Psoas muscle (tissue), 8 donors: Measurements from ENCODE around the gene KDM5B. TPM values are rescaled to one million over a fixed set of nuclear protein-coding genes. Genes with fewer than 3 reads are reported as not detected.

Source experiments
- ATAC-seq, 4 donors: fragments of 200-7000 bp; cut with Tn5 transposase; one replicate each; pipeline ENCODE4 v1.9.1; 2020; ENCODE audit warnings: moderate library complexity in 3 of 4, mild to moderate bottlenecking in 2 of 4
- DNase-seq, 2 donors: peaks; one replicate each; pipeline ENCODE4 v3.0.0-alpha.2; 2020
- H3K27ac ChIP-seq: fragments of 200-600 bp; one replicate; pipeline ENCODE4 v1.8.0; 2022
- H3K27me3 ChIP-seq, 3 donors: fragments of 200-600 bp in 1 of 3; one replicate each; pipeline versions ENCODE4 v1.6.1 to v1.8.0; 2013 to 2022; ENCODE audit warnings: low read length in 2 of 3, mild to moderate bottlenecking in 2 of 3, moderate library complexity in 1 of 3; ENCODE audit not compliant: insufficient read depth in 3 of 3
- H3K36me3 ChIP-seq, 2 donors: fragments of 200-600 bp in 1 of 2; one replicate each; pipeline versions ENCODE4 v1.6.1 to v1.8.0; 2013 to 2022; ENCODE audit warnings: low read depth in 1 of 2, mild to moderate bottlenecking in 1 of 2, moderate library complexity in 1 of 2; ENCODE audit not compliant: insufficient read depth in 1 of 2
- H3K4me1 ChIP-seq: fragments of 200-600 bp; one replicate; pipeline ENCODE4 v1.8.0; 2022
- H3K4me3 ChIP-seq: fragments of 200-600 bp; one replicate; pipeline ENCODE4 v1.8.0; 2022; ENCODE audit warnings: mild to moderate bottlenecking
- H3K9me3 ChIP-seq: fragments of 200-600 bp; one replicate; pipeline ENCODE4 v1.8.0; 2022
- WGBS, 3 donors: extraction: QIAGEN DNeasy Blood & Tissue Kit; methylation state at CpG; one replicate each; pipeline versions ENCODE4 v1.1.6 to v1.1.7; 2013; 5-methylcytosine and 5-hydroxymethylcytosine counted together
- intact Hi-C, 2 donors: fragments of 100-400 bp; cut with DNase I; formaldehyde crosslinking; loops; one replicate each; pipeline versions ENCODE4 v1.11.0 to v1.14.2; 2022
- polyA plus RNA-seq, 3 donors: library from polyadenylated mRNA; stranded (reverse); fragments of 200-250 nt; gene quantifications; one replicate each; pipeline ENCODE4 v1.2.3, GENCODE V29; 2013
- total RNA-seq, 4 donors: library from RNA; stranded (reverse); fragmentation: NEBNext Ultra II Directional in 2 of 4; extraction: Animal tissue kit (Norgen Biotek cat#: 25700) in 2 of 4; gene quantifications; one replicate each; pipeline versions ENCODE4 v1.2.1 to v1.2.4, GENCODE V29; 2021 to 2023
- TF ChIP-seq, protein P1 (sequence below): fragments of 200-600 bp; IDR thresholded peaks from one replicate; pipeline ENCODE4 v1.8.0; 2022; ENCODE audit warnings: antibody characterized with exemption
- donor health status: healthy with polysubstance abuse.
- donor health status: DM: no; HTN: no; CAD: no; lungs with moderate emphysema.
- donor health status: Bipolar disorder and iron deficiency.
- donor health status: healthy.
- donor health status: DM: yes; HTN: yes; CAD: no.
- donor health status: DM: no; HTN: no; CAD: no.
- donor health status: DM: no; HTN: no; CAD: no.
- donor health status: DM: yes; HTN: yes; CAD: no.

Gene KDM5B
- total and polyA plus RNA-seq, 7 donors = 2.4 to 13.9 (median 10.7) TPM

- Histone ChIP-seq H3K4me1 (no peaks in the 10 kb centered on the region), H3K9me3 (no peaks in the 10 kb centered on the region), H3K27me3 (no peaks in the 10 kb centered on the region), H3K27ac (no peak overlapping the region), H3K36me3 (no peaks in the 10 kb centered on the region), H3K4me3 (no peak overlapping the region)
- 93 to 96% (median 93%) methylated on average over 5 of the region's 5 CpGs for WGBS, 3 donors
- intact Hi-C loops = no loop called here
- DNase-seq = no peak
- ATAC-seq = no peak
- TF ChIP-seq, protein P1, sequence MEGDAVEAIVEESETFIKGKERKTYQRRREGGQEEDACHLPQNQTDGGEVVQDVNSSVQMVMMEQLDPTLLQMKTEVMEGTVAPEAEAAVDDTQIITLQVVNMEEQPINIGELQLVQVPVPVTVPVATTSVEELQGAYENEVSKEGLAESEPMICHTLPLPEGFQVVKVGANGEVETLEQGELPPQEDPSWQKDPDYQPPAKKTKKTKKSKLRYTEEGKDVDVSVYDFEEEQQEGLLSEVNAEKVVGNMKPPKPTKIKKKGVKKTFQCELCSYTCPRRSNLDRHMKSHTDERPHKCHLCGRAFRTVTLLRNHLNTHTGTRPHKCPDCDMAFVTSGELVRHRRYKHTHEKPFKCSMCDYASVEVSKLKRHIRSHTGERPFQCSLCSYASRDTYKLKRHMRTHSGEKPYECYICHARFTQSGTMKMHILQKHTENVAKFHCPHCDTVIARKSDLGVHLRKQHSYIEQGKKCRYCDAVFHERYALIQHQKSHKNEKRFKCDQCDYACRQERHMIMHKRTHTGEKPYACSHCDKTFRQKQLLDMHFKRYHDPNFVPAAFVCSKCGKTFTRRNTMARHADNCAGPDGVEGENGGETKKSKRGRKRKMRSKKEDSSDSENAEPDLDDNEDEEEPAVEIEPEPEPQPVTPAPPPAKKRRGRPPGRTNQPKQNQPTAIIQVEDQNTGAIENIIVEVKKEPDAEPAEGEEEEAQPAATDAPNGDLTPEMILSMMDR = no peak
Measured at GRCh38 chr1:202844259-202844658, 36.0 kb upstream of the KDM5B start.

DNA sequence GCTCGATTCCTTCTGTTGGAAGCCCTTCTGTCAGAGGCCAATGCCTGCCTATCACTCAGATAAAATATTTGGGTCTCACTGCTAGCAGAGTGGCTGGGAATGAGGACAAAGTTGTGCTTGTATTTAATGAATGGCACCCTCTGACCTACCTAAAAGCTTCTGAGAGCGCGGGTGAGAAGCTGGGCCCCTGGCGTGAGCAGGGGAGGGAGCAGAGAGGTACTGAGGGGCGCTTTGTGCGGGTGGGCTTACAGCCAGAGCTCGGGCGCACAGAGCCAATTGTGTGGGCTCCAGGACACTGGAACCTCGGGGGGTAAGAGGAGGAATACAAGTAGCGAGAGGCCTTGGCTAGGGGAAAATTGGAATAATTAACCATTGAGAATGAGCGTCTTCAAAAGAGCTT, 34.9 kb upstream of the KDM5B start:
- Histone ChIP-seq H3K27ac (no peak overlapping the region), H3K4me1 (no peaks in the 10 kb centered on the region), H3K4me3 (no peak overlapping the region), H3K27me3 (no peaks in the 10 kb centered on the region), H3K36me3 (no peaks in the 10 kb centered on the region), H3K9me3 (no peaks in the 10 kb centered on the region)
- DNase-seq = no peak
- TF ChIP-seq, protein P1 = no peak
- WGBS, 3 donors = 81 to 85% (median 84%) methylated on average over 11 of the region's 11 CpGs
- ATAC-seq = no peak
- intact Hi-C loops = no loop called here

- Histone ChIP-seq H3K27ac (no peak overlapping the region), H3K36me3 (no peaks in the 10 kb centered on the region), H3K4me3 (no peak overlapping the region), H3K4me1 (no peaks in the 10 kb centered on the region), H3K9me3 (no peaks in the 10 kb centered on the region), H3K27me3 (peaks cover 0 to 2% (median 0%) of the 10 kb centered on the region in 3 donors)
- no peak for DNase-seq
- TF ChIP-seq, protein P1 = no peak
- 81 to 90% (median 83%) methylated on average over 4 to 5 of the region's 5 CpGs for WGBS, 3 donors
- no peak for ATAC-seq
- intact Hi-C loops = no loop called here
Measured at GRCh38 chr1:202837746-202838262, 29.6 kb upstream of the KDM5B start.

DNA sequence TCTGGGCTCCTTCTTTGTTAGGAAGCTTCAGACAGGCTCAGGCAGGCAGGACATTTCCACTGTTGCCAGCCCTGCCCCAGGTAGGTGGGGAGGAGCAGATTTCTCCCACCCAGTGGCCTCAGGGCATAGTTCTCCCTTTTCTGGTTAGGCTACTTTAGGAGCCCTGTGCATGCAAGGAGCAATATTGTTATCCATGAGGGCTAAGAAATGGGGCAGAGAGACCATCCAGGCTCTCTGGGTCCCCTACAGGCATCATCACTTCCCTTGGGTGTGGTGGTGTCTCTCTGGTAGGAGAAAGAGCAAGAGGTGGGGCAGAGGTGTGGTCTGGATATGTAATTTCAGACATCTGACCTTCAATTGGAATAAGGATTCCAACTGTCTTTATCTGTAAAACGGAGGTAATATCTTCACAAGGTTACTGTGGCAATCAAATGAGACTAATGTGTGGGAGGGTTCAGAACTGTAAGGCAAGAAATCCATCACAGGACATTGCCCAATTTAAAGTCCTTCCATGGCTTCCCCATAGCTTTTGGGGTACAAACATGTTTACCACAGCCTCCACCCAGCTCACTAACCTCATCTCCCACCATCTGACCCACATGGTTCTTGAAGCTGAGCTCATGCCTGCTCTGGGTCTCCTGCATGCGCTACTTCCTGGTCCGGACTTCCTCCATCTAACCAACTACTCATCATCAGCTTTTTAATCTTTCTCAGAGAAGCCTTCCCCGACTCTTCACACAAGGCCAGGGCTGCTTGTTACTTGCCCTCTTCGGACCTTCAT, 28.6 kb upstream of the KDM5B start:
- Histone ChIP-seq H3K4me1 (no peaks in the 10 kb centered on the region), H3K27me3 (peaks cover 0 to 2% (median 0%) of the 10 kb centered on the region in 3 donors), H3K36me3 (no peaks in the 10 kb centered on the region), H3K27ac (no peak overlapping the region), H3K9me3 (no peaks in the 10 kb centered on the region), H3K4me3 (no peak overlapping the region)
- intact Hi-C loops = no loop called here
- TF ChIP-seq, protein P1 = no peak
- 76 to 83% (median 79%) methylated on average over 5 of the region's 5 CpGs for WGBS, 3 donors
- ATAC-seq (no peak), DNase-seq (no peak)
